Measurements from ENCODE around the gene PTPN21. TPM values are rescaled to one million over a fixed set of nuclear protein-coding genes. Genes with fewer than 3 reads are reported as not detected.

The PTPN21 gene
- total and polyA plus RNA-seq, 2 of the 13 experiments (the other 11 are each of a cell fraction or from before 2014, with no cell fraction given) = 2.0 to 3.7 TPM

DNA sequence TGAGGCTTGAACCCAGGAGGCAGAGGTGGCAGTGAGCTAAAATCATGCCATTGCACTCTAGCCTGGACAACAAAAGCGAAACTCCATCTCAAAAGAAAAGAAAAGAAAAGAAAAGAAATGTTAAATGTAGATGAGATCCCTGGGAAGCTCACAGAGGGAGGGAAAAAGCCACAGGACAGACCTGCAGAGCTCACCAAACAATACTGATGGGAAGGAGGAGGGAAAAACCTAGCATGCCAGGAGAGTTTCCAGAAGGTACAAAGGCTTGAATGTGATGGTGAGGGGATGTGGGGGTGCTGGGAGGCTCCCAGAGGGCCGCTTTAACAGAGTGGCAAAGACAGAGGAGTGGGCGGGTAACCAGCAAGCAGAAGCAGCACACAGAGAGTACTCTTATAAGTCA lies 72.3 kb downstream of the PTPN21 start:
- Histone ChIP-seq H2AFZ (ENCODE audit: low read length) (no peak overlapping the region), H3K36me3 (replicated peaks in 1 of 2; ENCODE audit: control insufficient read depth in 1 of 2, insufficient read depth in 2 of 2, low read length in 2 of 2) (no peaks in the 10 kb centered on the region; a peak in 2 of 5 replicates), H3K4me2 (ENCODE audit: low read depth, low read length) (no peak overlapping the region), H3K4me1 (ENCODE audit: insufficient read depth, low read length) (no peaks in the 10 kb centered on the region), H3K9ac (ENCODE audit: insufficient read depth, low read depth, low read length) (no peak overlapping the region), H3K4me3 (replicated peaks in 1 of 3; ENCODE audit: insufficient read depth in 1 of 3, low read depth in 2 of 3, low read length in 3 of 3) (no peak overlapping the region), H3K9me3 (ENCODE audit: low read length) (no peaks in the 10 kb centered on the region), H3K27ac (ENCODE audit: extremely low read length, insufficient read depth, low read length) (no peak overlapping the region), H3K79me2 (ENCODE audit: insufficient read depth, low read length) (no peaks in the 10 kb centered on the region), H3K27me3 (ENCODE audit: control insufficient read depth in 1 of 2, insufficient read depth in 2 of 2, low read length in 2 of 2) (no peaks in the 10 kb centered on the region), H4K20me1 (ENCODE audit: insufficient read depth, low read length) (no peaks in the 10 kb centered on the region)
- no peak for FAIRE-seq
- WGBS (ENCODE audit: low lambda C conversion rate) = 94% methylated on average over 3 of the region's 3 CpGs
- in situ Hi-C loops (cut with HindIII; ENCODE audit: extremely low pct_ligation_motif_present, low pct_unique_long_range_greater_than_20kb) (loop anchor here (25.0 kb wide), 1 partner anchor 530 kb away; no protein-coding TSS in a partner anchor), intact Hi-C loops (cut with micrococcal nuclease; ENCODE audit: unreplicated experiment) (no loop called here)
- no peak for ATAC-seq
- ChIA-PET CTCF (ENCODE audit: low intra/inter-chr PET ratio, low total read pairs) (no interaction called here), POLR2A (no interaction called here)
- no TSS peak for BruUV-seq (replicated peaks)
- TF ChIP-seq ZNF382 (CRISPR knock-in tag; IDR thresholded peaks at IDR 0.05; ENCODE audit: borderline replicate concordance) = no peak
- DNase-seq (ENCODE audit: low spot score) = no peak

DNA sequence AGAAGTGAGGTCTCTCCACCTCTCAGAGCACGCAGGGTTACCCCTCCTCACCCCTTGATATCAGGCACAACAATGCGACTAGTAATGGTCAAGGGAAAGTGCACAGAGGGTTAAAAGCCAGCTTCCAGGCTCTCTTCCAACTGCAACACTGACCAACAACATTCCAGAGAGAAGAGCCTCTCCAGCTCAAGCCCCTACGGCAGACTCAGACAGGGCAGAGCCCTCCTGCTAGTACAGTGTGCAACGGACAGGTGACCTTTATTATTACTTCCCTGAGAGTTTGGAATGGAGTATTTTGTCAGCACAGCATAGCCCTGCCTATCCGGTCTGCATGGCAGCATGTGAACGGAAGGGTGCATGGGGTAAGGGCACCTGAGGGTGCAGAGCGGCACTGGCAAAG lies 73.0 kb downstream of the PTPN21 start:
- Histone ChIP-seq H3K4me1 (ENCODE audit: insufficient read depth, low read length) (no peaks in the 10 kb centered on the region), H3K9me3 (ENCODE audit: low read length) (no peaks in the 10 kb centered on the region), H3K9ac (ENCODE audit: insufficient read depth, low read depth, low read length) (no peak overlapping the region), H3K4me3 (replicated peaks in 1 of 3; ENCODE audit: insufficient read depth in 1 of 3, low read depth in 2 of 3, low read length in 3 of 3) (no peak overlapping the region), H3K36me3 (replicated peaks in 1 of 2; ENCODE audit: control insufficient read depth in 1 of 2, insufficient read depth in 2 of 2, low read length in 2 of 2) (no peaks in the 10 kb centered on the region; a peak in 2 of 5 replicates), H3K27ac (ENCODE audit: extremely low read length, insufficient read depth, low read length) (no peak overlapping the region), H4K20me1 (ENCODE audit: insufficient read depth, low read length) (no peaks in the 10 kb centered on the region), H3K4me2 (ENCODE audit: low read depth, low read length) (no peak overlapping the region), H3K79me2 (ENCODE audit: insufficient read depth, low read length) (no peaks in the 10 kb centered on the region), H3K27me3 (ENCODE audit: control insufficient read depth in 1 of 2, insufficient read depth in 2 of 2, low read length in 2 of 2) (no peaks in the 10 kb centered on the region), H2AFZ (ENCODE audit: low read length) (no peak overlapping the region)
- DNase-seq (ENCODE audit: low spot score) (no peak), FAIRE-seq (no peak), ATAC-seq (no peak)
- in situ Hi-C loops (cut with HindIII; ENCODE audit: extremely low pct_ligation_motif_present, low pct_unique_long_range_greater_than_20kb) = loop anchor here (25.0 kb wide), 1 partner anchor 531 kb away; no protein-coding TSS in a partner anchor
- CTCF ChIA-PET (ENCODE audit: low intra/inter-chr PET ratio, low total read pairs) = no interaction called here
- 92% methylated on average over 3 of the region's 7 CpGs for WGBS (ENCODE audit: low lambda C conversion rate)
- BruUV-seq (replicated peaks) = no TSS peak
- POLR2A ChIA-PET = no interaction called here
- intact Hi-C loops (cut with micrococcal nuclease; ENCODE audit: unreplicated experiment) = no loop called here
- TF ChIP-seq SP5 (CRISPR knock-in tag; IDR thresholded peaks at IDR 0.05; ENCODE audit: borderline replicate concordance, low read depth) = no peak
- TF ChIP-seq NFIB (CRISPR knock-in tag; IDR thresholded peaks at IDR 0.05; ENCODE audit: borderline replicate concordance) = no peak
- no peak for TF ChIP-seq HDAC6 (IDR thresholded peaks at IDR 0.05; ENCODE audit: low read depth, low read length)
- TF ChIP-seq ARNT (IDR thresholded peaks at IDR 0.05) = no peak
- no peak for TF ChIP-seq ISX (CRISPR knock-in tag; conservative IDR thresholded peaks at IDR 0.05)
- no peak for TF ChIP-seq BATF2 (CRISPR knock-in tag; IDR thresholded peaks at IDR 0.05)
- no peak for TF ChIP-seq NR2F2 (IDR thresholded peaks at IDR 0.05; ENCODE audit: borderline replicate concordance, low read depth)
- no peak for TF ChIP-seq SNAPC2 (CRISPR knock-in tag; IDR thresholded peaks at IDR 0.05)
- TF ChIP-seq, protein P1, sequence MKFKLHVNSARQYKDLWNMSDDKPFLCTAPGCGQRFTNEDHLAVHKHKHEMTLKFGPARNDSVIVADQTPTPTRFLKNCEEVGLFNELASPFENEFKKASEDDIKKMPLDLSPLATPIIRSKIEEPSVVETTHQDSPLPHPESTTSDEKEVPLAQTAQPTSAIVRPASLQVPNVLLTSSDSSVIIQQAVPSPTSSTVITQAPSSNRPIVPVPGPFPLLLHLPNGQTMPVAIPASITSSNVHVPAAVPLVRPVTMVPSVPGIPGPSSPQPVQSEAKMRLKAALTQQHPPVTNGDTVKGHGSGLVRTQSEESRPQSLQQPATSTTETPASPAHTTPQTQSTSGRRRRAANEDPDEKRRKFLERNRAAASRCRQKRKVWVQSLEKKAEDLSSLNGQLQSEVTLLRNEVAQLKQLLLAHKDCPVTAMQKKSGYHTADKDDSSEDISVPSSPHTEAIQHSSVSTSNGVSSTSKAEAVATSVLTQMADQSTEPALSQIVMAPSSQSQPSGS (CRISPR knock-in tag; IDR thresholded peaks at IDR 0.05) = no peak
- TF ChIP-seq ZC3H13 (CRISPR knock-in tag; IDR thresholded peaks at IDR 0.05) = no peak
- no peak for TF ChIP-seq CSRNP1 (CRISPR knock-in tag; IDR thresholded peaks at IDR 0.05)
- TF ChIP-seq E2F5 (CRISPR knock-in tag; conservative IDR thresholded peaks at IDR 0.05) = no peak
- TF ChIP-seq, protein P2, sequence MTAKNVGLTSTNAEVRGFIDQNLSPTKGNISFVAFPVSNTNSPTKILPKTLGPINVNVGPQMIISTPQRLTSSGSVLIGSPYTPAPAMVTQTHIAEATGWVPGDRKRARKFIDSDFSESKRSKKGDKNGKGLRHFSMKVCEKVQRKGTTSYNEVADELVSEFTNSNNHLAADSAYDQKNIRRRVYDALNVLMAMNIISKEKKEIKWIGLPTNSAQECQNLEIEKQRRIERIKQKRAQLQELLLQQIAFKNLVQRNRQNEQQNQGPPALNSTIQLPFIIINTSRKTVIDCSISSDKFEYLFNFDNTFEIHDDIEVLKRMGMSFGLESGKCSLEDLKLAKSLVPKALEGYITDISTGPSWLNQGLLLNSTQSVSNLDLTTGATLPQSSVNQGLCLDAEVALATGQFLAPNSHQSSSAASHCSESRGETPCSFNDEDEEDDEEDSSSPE (CRISPR knock-in tag; IDR thresholded peaks at IDR 0.05) = no peak
